MCF 10A (cell line): ENCODE data around the gene TUBGCP3. TPM values are rescaled to one million over a fixed set of nuclear protein-coding genes. Genes with fewer than 3 reads are reported as not detected.
A peak's percentile ranks its signal among the peaks of the same experiment; 100 is the strongest.

ENCODE experiments used
- BruUV-seq: library from RNA; stranded (reverse); fragments of 400-500 nt; replicated peaks from 2 replicates; lab custom pipeline; 2021; lab: Mats Ljungman, UMichigan
- CTCF ChIA-PET: fragments of 300-600 bp; sonication (Branson Sonifier 250); formaldehyde crosslinking; extraction: SDS; loops from one replicate; lab custom pipeline; 2021; ENCODE audit warnings: antibody characterized with exemption, inconsistent platforms; lab: Yijun Ruan, JAX
- POLR2A ChIA-PET: fragments of 300-600, 350-650 bp; sonication (Branson Sonifier 250); formaldehyde crosslinking; extraction: SDS; loops from one replicate; lab custom pipeline; 2020; ENCODE audit warnings: antibody characterized with exemption, inconsistent platforms; lab: Yijun Ruan, JAX
- DNase-seq: peaks from one replicate; pipeline ENCODE4 v3.0.0-alpha.2; 2018; ENCODE audit not compliant: unreplicated experiment
- H3K27ac Mint-ChIP-seq: one replicate; pipeline ENCODE4 v1.8.0; 2022; ENCODE audit warnings: mild to moderate bottlenecking, low read depth, mixed read lengths; ENCODE audit not compliant: unreplicated experiment
- H3K27me3 Mint-ChIP-seq: one replicate; pipeline ENCODE4 v1.8.0; 2022; ENCODE audit warnings: mixed read lengths; ENCODE audit not compliant: insufficient read depth, unreplicated experiment
- H3K36me3 Mint-ChIP-seq: one replicate; pipeline ENCODE4 v1.8.0; 2022; ENCODE audit warnings: mild to moderate bottlenecking, moderate library complexity, mixed read lengths; ENCODE audit not compliant: insufficient read depth, unreplicated experiment
- H3K4me1 Mint-ChIP-seq: one replicate; pipeline ENCODE4 v1.8.0; 2022; ENCODE audit warnings: mixed read lengths; ENCODE audit not compliant: insufficient read depth, unreplicated experiment
- H3K4me3 Mint-ChIP-seq: one replicate; pipeline ENCODE4 v1.8.0; 2022; ENCODE audit warnings: mild to moderate bottlenecking, moderate library complexity, mixed read lengths; ENCODE audit not compliant: unreplicated experiment
- H3K9me3 Mint-ChIP-seq: one replicate; pipeline ENCODE4 v1.8.0; 2022; ENCODE audit warnings: mixed read lengths; ENCODE audit not compliant: unreplicated experiment
- intact Hi-C: fragments of 100-400 bp; cut with micrococcal nuclease; formaldehyde crosslinking; loops from 2 replicates; pipeline ENCODE4 v1.14.1; 2022
- total RNA-seq: library from RNA; stranded (reverse); gene quantifications from 2 replicates; pipeline ENCODE4 v1.2.3, GENCODE V29; 2022
- TF ChIP-seq, protein P1 (sequence below): fragments of 200-600 bp; IDR thresholded peaks from one replicate; pipeline ENCODE4 v1.8.0; 2022; ENCODE audit warnings: antibody characterized with exemption, mild to moderate bottlenecking; ENCODE audit not compliant: unreplicated experiment

The TUBGCP3 gene
- total RNA-seq, 1 experiment from 2014 or later: 35.7 TPM

DNA sequence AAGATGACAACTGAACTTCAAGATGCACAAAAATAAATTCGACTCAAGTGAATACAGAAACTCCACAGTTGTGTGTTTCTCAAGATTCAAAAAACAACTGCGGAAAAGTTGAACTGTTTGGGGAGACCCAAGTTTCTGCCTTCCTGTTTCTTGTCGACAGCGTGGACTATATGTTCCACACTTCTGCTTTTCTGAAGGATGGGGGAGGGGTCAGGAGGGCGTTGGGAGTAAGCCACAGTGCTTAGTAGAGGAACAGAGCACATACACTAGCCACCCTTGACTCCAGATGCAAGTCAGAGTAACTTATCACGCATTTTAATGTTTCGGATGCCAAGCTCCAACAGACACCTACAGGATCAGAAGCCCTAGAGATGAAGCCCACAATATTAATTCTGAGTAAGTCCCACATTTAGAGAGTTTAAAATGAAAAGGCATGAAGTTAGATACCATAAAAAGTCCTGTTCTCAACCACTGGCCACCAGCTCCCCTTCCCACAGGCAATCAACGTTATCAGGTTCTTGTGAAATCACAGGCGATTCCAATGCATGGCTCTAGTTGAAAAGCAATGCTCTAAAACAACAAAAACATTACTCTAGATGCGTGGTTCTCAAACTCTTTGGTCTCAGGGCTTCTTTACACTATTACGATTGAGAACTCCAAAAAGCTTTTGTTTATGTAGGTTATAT, 4.2 kb downstream of the TUBGCP3 start:
- POLR2A ChIA-PET: interaction anchor here (0.6 to 0.9 kb wide), 3 partner anchors 8 to 72 kb away, joined by 3 read pairs; no protein-coding TSS in a partner anchor

GRCh38 chr13:112582263-112582662, 5.7 kb downstream of the TUBGCP3 start:
- DNase-seq: no peak
- H3K27me3 Mint-ChIP-seq: no peaks in the 10 kb centered on the region
- H3K27ac Mint-ChIP-seq: peak overlapping the region; percentile 25
- CTCF ChIA-PET: no interaction called here
- TF ChIP-seq, protein P1, sequence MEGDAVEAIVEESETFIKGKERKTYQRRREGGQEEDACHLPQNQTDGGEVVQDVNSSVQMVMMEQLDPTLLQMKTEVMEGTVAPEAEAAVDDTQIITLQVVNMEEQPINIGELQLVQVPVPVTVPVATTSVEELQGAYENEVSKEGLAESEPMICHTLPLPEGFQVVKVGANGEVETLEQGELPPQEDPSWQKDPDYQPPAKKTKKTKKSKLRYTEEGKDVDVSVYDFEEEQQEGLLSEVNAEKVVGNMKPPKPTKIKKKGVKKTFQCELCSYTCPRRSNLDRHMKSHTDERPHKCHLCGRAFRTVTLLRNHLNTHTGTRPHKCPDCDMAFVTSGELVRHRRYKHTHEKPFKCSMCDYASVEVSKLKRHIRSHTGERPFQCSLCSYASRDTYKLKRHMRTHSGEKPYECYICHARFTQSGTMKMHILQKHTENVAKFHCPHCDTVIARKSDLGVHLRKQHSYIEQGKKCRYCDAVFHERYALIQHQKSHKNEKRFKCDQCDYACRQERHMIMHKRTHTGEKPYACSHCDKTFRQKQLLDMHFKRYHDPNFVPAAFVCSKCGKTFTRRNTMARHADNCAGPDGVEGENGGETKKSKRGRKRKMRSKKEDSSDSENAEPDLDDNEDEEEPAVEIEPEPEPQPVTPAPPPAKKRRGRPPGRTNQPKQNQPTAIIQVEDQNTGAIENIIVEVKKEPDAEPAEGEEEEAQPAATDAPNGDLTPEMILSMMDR: no peak
- POLR2A ChIA-PET: interaction anchor here (1.0 kb wide), 1 partner anchor 77 kb away, joined by 3 read pairs; no protein-coding TSS in a partner anchor
- H3K4me1 Mint-ChIP-seq: peaks cover 17% of the 10 kb centered on the region
- H3K36me3 Mint-ChIP-seq: no peaks in the 10 kb centered on the region
- intact Hi-C loops: no loop called here
- BruUV-seq: no TSS peak
- no peaks in the 10 kb centered on the region for H3K9me3 Mint-ChIP-seq
- no peak overlapping the region for H3K4me3 Mint-ChIP-seq

More for the DNA sequence above, 4.2 kb downstream of the TUBGCP3 start:
- DNase-seq: no peak
- Mint-ChIP-seq H3K36me3 (no peaks in the 10 kb centered on the region), H3K9me3 (no peaks in the 10 kb centered on the region), H3K27me3 (no peaks in the 10 kb centered on the region), H3K4me3 (no peak overlapping the region), H3K4me1 (peaks cover 17% of the 10 kb centered on the region), H3K27ac (no peak overlapping the region)
- TF ChIP-seq, protein P1: no peak
- CTCF ChIA-PET: interaction anchor here (0.6 kb wide), 1 partner anchor 1331 kb away, joined by 3 read pairs; no protein-coding TSS in a partner anchor
- intact Hi-C loops: no loop called here
- no TSS peak for BruUV-seq

- H3K9me3 Mint-ChIP-seq: no peaks in the 10 kb centered on the region
- no peak overlapping the region for H3K4me3 Mint-ChIP-seq
- POLR2A ChIA-PET: no interaction called here
- TF ChIP-seq, protein P1: no peak
- CTCF ChIA-PET: interaction anchor here (0.6 kb wide), 1 partner anchor 453 kb away, joined by 3 read pairs; no protein-coding TSS in a partner anchor
- no TSS peak for BruUV-seq
- no peaks in the 10 kb centered on the region for H3K27me3 Mint-ChIP-seq
- H3K4me1 Mint-ChIP-seq: peaks cover 6% of the 10 kb centered on the region
- no peak overlapping the region for H3K27ac Mint-ChIP-seq
- intact Hi-C loops: no loop called here
- DNase-seq: no peak
- H3K36me3 Mint-ChIP-seq: no peaks in the 10 kb centered on the region
Measured at GRCh38 chr13:112580912-112581311, 7.0 kb downstream of the TUBGCP3 start.

DNA sequence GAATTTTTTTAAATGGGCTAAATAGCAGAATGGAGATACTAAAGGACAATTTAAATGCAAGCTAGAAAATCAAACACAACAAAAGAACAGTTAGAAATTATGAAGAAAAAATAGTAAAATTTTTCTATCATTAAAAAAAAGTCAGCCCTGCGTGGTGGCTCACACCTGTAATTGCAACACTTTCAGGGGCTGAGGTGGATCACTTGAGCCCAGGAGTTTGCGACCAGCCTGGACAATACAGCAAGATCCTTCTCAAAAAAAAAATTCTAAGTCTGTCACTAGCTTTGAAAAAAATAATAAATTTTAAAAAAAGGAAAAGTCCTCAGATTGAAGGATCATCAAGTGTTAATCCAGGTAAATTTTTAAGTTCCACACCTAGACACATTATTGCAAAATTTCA, 7.7 kb downstream of the TUBGCP3 start:
- CTCF ChIA-PET: interaction anchor here (0.6 kb wide), 1 partner anchor 454 kb away, joined by 3 read pairs; no protein-coding TSS in a partner anchor
- TF ChIP-seq, protein P1: no peak
- BruUV-seq: no TSS peak
- Mint-ChIP-seq H3K4me3 (no peak overlapping the region), H3K36me3 (no peaks in the 10 kb centered on the region), H3K27ac (no peak overlapping the region), H3K27me3 (no peaks in the 10 kb centered on the region), H3K4me1 (peaks cover 11% of the 10 kb centered on the region), H3K9me3 (no peaks in the 10 kb centered on the region)
- POLR2A ChIA-PET: no interaction called here
- intact Hi-C loops: no loop called here
- DNase-seq: no peak
